HG03103 (cell line): Measurements from ENCODE around the gene TGFBR3L.

Experiments
- ATAC-seq: cut with Tn5 transposase; IDR thresholded peaks from one replicate; pipeline ENCODE4 v1.9.1; 2021; ENCODE audit warnings: low read depth; ENCODE audit not compliant: unreplicated experiment

TGFBR3L gene

GRCh38 chr19:7903244-7904073, 11.2 kb upstream of the TGFBR3L start, which contains the start of gene MAP2K7:
TSS of gene MAP2K7 (plus strand) at chr19:7903877. CDS start at chr19:7903945, 68 bp downstream.
- peak; percentile 86 for ATAC-seq

GRCh38 chr19:7904074-7905020, 10.3 kb upstream of the TGFBR3L start:
- peak; percentile 22 for ATAC-seq

GRCh38 chr19:7905268-7905667, 9.4 kb upstream of the TGFBR3L start:
- ATAC-seq, result no peak

- no peak for ATAC-seq
Measured at GRCh38 chr19:7905859-7906258, 8.8 kb upstream of the TGFBR3L start.

DNA sequence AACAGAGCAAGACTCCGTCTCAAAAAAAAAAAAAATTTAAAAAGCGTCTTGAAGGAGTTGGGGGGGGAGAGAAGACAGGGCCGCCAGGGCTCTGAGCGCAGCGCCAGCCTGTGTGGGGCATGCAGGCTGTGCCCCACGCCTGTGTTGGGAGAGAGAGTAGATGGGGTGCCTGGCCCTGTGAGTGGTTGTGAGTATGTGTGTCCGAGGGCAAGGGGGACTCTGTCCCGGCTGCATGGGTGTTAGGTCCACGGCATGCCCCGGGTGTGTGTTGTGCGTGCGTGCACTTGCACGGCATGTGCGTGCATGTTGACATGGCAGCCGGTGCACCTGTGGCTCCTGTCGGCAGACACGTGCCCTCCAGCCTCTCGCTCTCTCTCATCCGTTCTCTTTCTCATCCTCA, 7.5 kb upstream of the TGFBR3L start:
- no peak for ATAC-seq

DNA sequence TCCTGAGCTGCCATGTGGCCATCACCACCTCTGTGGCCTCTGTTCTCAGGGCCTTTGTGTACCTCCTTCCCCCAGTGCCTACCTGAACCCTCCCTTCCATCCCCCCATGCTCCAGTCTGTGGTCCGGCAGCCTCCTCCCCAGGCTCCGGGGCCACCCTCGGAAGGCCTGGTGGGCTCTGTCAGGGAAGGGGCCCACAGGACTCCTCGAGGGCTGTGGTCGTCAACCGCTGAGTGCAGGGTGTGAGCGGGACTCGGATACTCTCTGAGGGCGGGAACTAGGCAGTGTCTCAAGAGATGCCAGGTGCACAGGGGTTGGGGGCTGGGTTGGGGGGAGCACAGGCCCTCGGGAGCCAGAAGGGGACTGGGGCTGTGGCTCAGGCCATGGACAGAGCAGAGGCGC, 7.1 kb upstream of the TGFBR3L start:
- no peak for ATAC-seq

- no peak for ATAC-seq
Measured at GRCh38 chr19:7908078-7908699, 6.4 kb upstream of the TGFBR3L start.

GRCh38 chr19:7908742-7909461, 5.7 kb upstream of the TGFBR3L start:
- no peak for ATAC-seq

GRCh38 chr19:7909471-7910067, 5.1 kb upstream of the TGFBR3L start:
- ATAC-seq, result no peak

DNA sequence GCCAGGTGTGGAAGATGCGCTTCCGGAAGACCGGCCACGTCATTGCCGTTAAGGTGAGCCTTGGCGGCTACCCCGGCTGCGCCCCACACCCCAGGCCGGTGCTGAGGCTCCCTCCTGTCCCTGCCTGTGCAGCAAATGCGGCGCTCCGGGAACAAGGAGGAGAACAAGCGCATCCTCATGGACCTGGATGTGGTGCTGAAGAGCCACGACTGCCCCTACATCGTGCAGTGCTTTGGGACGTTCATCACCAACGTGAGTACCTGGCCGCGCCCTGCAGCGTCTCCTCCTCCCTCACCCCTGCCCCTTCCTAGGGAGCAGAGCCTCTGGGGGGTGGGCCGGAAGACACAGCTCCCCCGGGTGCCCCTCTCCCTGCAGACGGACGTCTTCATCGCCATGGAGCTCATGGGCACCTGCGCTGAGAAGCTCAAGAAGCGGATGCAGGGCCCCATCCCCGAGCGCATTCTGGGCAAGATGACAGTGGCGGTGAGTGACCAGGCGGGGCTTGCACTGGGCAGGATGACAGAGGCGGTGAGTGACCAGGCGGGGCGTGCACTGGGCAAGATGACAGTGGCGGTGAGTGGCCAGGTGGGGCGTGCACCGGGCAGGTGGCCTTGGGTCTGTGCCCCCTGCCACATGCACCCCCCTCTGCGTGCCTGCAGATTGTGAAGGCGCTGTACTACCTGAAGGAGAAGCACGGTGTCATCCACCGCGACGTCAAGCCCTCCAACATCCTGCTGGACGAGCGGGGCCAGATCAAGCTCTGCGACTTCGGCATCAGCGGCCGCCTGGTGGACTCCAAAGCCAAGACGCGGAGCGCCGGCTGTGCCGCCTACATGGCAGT, 4.1 kb upstream of the TGFBR3L start:
- no peak for ATAC-seq

GRCh38 chr19:7911508-7912143, 3.0 kb upstream of the TGFBR3L start:
- no peak for ATAC-seq

- no peak for ATAC-seq
Measured at GRCh38 chr19:7912144-7912696, 2.4 kb upstream of the TGFBR3L start.

GRCh38 chr19:7912697-7913564, 1.7 kb upstream of the TGFBR3L start:
- ATAC-seq, result no peak

- no peak for ATAC-seq
Measured at GRCh38 chr19:7913652-7914051, 978 bp upstream of the TGFBR3L start.

GRCh38 chr19:7914099-7914498, 531 bp upstream of the TGFBR3L start:
- no peak for ATAC-seq

DNA sequence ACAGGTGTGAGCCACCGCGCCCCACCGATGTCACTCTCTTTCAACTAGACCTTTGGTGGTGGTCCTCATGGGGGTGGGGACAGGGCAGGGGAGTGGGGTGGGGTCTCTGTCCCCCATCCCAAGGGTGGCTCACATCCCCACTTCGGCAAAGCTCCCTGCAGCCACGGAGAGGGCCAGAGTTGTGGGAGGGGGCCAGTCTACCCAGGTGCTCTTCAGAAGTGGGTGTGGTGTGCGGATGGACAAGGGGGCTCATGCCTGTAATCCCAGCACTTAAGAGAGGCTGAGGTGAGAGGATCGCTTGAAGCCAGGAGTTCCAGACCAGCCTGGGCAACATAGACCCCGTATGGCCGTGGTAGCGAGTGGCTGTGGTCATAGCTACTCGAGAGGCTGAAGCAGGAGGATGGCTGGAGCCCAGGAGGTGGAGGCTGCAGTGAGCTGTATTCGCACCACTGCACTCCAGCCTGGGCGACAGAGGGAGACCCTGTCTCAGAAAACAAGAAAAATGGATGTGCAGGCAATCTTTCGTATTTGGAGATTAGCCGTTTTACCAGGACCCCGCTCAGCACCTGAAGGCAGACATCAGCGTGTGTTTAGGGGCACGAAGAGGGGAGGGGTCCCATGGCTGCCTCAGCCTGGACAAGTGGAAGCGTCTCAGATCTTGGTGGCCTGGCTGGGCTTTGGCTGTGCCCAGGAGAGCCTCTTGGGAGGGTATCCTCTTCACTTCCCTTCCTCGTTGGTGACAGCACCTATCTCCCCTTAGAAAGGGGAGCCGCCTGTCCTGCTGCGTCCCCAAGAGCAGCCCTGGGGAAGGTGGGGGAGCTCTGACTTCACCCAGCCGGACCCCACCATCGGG, 846 bp downstream of the TGFBR3L start:
- no peak for ATAC-seq
